ENCODE data around the gene CHD9.

Gene CHD9

GRCh38 chr16:53123747-53124146, 69.0 kb downstream of the CHD9 start:
- TF ChIP-seq CTCF (IDR thresholded peaks at IDR 0.05; ENCODE audit: insufficient read depth, low read length, poor library complexity, severe bottlenecking) = no peak
- no peak for TF ChIP-seq EZH2phosphoT487 (conservative IDR thresholded peaks at IDR 0.05; ENCODE audit: low read length)
- no peaks in the 10 kb centered on the region for H3K9me2 ChIP-seq (replicated peaks; ENCODE audit: insufficient read depth, low read length)
- no peak overlapping the region for H2AFZ ChIP-seq (ENCODE audit: low read depth, low read length, severe bottlenecking)
- no peaks in the 10 kb centered on the region for H3K36me3 ChIP-seq (ENCODE audit: low read length)
- H3K27ac ChIP-seq (ENCODE audit: low read depth, low read length) = no peak overlapping the region
- peaks cover 10% of the 10 kb centered on the region for H3F3A ChIP-seq (ENCODE audit: insufficient read depth)
- H3K4me2 ChIP-seq (ENCODE audit: low read depth, low read length, poor library complexity, severe bottlenecking) = no peak overlapping the region
- H3K4me3 ChIP-seq (ENCODE audit: insufficient read depth, low read length, poor library complexity, severe bottlenecking) = no peak overlapping the region
- H3K9me3 ChIP-seq (ENCODE audit: insufficient read depth, low read length) = no peaks in the 10 kb centered on the region
- peaks cover 3% of the 10 kb centered on the region; the same call in 1 of the 2 replicates for H4K20me1 ChIP-seq (ENCODE audit: low read depth, low read length)
- H3K79me2 ChIP-seq (ENCODE audit: insufficient read depth, low read length) = 0 out of 2 replicates have a peak, but pooled peaks cover 4% of the 10 kb centered on the region
- no peaks in the 10 kb centered on the region for H3K27me3 ChIP-seq (ENCODE audit: low read length)
- no peak overlapping the region for H3K9ac ChIP-seq (ENCODE audit: low read length)

GRCh38 chr16:53126390-53126789, 71.6 kb downstream of the CHD9 start:
- no peaks in the 10 kb centered on the region for H3K9me3 ChIP-seq (ENCODE audit: insufficient read depth, low read length)
- H3K4me2 ChIP-seq (ENCODE audit: low read depth, low read length, poor library complexity, severe bottlenecking) = no peak overlapping the region
- H3K79me2 ChIP-seq (ENCODE audit: insufficient read depth, low read length) = 0 out of 2 replicates have a peak, but pooled peaks cover 4% of the 10 kb centered on the region

GRCh38 chr16:53129281-53130158, 74.7 kb downstream of the CHD9 start:
- H3F3A ChIP-seq (ENCODE audit: insufficient read depth) = peaks cover 22% of the 10 kb centered on the region
- H3K4me3 ChIP-seq (ENCODE audit: insufficient read depth, low read length, poor library complexity, severe bottlenecking) = peak overlapping the region; percentile 96
- H3K4me2 ChIP-seq (ENCODE audit: low read depth, low read length, poor library complexity, severe bottlenecking) = peak overlapping the region; percentile 70
- H3K9me2 ChIP-seq (replicated peaks; ENCODE audit: insufficient read depth, low read length) = no peaks in the 10 kb centered on the region
- H3K27me3 ChIP-seq (ENCODE audit: low read length) = no peaks in the 10 kb centered on the region
- H3K27ac ChIP-seq (ENCODE audit: low read depth, low read length) = peak overlapping the region; percentile 80
- peaks cover 21% of the 10 kb centered on the region; the same call in 1 of the 2 replicates for H3K79me2 ChIP-seq (ENCODE audit: insufficient read depth, low read length)
- peak overlapping the region; percentile 87 for H3K9ac ChIP-seq (ENCODE audit: low read length)
- peaks cover 3% of the 10 kb centered on the region; the same call in 1 of the 2 replicates for H4K20me1 ChIP-seq (ENCODE audit: low read depth, low read length)
- TF ChIP-seq EZH2phosphoT487 (conservative IDR thresholded peaks at IDR 0.05; ENCODE audit: low read length) (no peak), CTCF (IDR thresholded peaks at IDR 0.05; ENCODE audit: insufficient read depth, low read length, poor library complexity, severe bottlenecking) (no peak)
- no peaks in the 10 kb centered on the region for H3K9me3 ChIP-seq (ENCODE audit: insufficient read depth, low read length)
- no peaks in the 10 kb centered on the region for H3K36me3 ChIP-seq (ENCODE audit: low read length)
- H2AFZ ChIP-seq (ENCODE audit: low read depth, low read length, severe bottlenecking) = peak overlapping the region; percentile 92

More at GRCh38 chr16:53126390-53126789, 71.6 kb downstream of the CHD9 start:
- no peak for TF ChIP-seq CTCF (IDR thresholded peaks at IDR 0.05; ENCODE audit: insufficient read depth, low read length, poor library complexity, severe bottlenecking)
- TF ChIP-seq EZH2phosphoT487 (conservative IDR thresholded peaks at IDR 0.05; ENCODE audit: low read length) = no peak
- Histone ChIP-seq H3F3A (ENCODE audit: insufficient read depth) (peaks cover 17% of the 10 kb centered on the region), H3K36me3 (ENCODE audit: low read length) (no peaks in the 10 kb centered on the region), H3K27me3 (ENCODE audit: low read length) (no peaks in the 10 kb centered on the region), H3K27ac (ENCODE audit: low read depth, low read length) (no peak overlapping the region), H3K9ac (ENCODE audit: low read length) (no peak overlapping the region), H3K9me2 (replicated peaks; ENCODE audit: insufficient read depth, low read length) (no peaks in the 10 kb centered on the region), H3K4me3 (ENCODE audit: insufficient read depth, low read length, poor library complexity, severe bottlenecking) (no peak overlapping the region), H2AFZ (ENCODE audit: low read depth, low read length, severe bottlenecking) (no peak overlapping the region), H4K20me1 (ENCODE audit: low read depth, low read length) (peaks cover 3% of the 10 kb centered on the region; the same call in 1 of the 2 replicates)
